Measurements from ENCODE around the gene YLPM1.
"Not testable (repeated sequence)": the region's sequence is repeated elsewhere in the genome, so short reads cannot be mapped to it uniquely, and the experiment has no call there.

The YLPM1 gene

GRCh38 chr14:74762917-74763802, at the start of gene YLPM1:
Gene YLPM1, plus strand, starts transcription at chr14:74763316. Its CDS starts 174 bp downstream, at chr14:74763490.
- DNase-seq = peak; percentile 93

DNA sequence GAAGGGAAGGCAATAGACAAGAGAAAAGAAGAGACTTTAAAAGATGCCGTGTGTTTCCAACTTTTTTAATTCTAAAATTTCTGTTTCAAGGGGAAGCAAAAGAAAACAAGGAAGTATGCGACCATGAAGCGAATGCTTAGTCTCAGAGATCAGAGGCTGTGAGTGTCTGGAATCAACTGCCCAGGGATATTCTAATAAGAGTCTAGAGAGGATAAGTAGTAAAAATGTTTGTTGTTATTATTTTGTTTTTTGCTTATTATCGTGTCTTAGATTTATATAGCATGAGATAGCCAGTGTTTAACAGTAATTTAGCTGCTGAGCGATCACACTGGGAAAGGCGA, 49.8 kb upstream of the YLPM1 start:
- DNase-seq = no peak

DNA sequence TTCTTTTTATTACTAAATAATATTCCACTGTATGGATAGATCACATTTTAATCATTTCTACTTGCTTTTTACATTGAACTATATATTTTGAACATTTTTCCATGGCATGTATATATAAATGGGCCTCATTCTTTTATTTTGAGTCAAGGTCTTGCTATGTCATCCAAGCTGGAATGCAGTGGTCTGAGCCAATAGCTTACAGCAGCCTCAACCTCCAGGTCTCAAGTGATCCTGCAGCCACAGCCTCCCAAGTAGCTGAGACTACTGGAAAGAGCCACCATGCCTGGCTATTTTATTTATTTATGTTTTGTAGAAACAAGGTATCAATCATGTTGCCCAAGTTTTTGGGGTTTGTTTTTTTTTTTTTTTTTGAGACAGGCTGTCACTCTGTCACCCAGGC, 42.6 kb upstream of the YLPM1 start:
- DNase-seq = no peak

- no peak for DNase-seq
Measured at GRCh38 chr14:74723134-74723533, 40.0 kb upstream of the YLPM1 start.

DNA sequence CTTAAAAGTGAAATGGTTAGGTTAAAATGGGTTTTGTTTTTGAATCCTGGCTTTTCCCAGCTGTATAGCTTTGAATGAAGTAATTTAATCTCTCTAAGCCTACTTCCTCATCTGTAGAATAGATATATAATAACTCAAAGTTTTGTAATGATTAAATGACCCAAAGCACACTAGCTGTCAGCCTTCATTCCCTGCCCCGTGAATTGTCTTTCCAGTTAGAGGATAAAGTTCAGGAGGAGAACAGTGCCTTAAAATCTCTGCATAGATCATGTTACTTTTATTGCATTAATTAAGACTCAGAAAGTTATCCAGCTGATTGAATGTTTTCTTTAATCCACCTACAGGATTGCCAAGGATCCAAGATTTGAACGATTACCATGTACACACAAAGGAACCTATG, 30.7 kb upstream of the YLPM1 start:
- no peak for DNase-seq

- no peak for DNase-seq
Measured at GRCh38 chr14:74733221-74733620, 29.9 kb upstream of the YLPM1 start.

DNA sequence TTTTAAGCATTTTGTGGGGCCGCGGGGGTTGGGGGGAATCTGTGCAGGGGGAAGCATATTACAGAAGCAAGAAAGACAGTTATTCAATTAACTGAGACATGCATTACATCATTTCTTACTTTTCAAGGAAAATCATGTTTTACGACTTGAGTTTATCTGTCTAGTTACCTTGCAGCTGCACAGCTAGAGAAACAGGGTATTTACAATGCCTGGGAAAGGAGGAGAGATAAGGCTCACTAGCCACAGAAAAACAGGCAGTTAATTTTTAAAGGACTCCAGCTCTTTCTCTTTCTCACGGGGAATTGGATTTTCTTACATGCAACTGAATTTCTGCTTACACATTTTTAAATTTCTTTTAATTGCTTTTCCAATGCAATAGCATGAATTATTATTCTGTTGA, 28.0 kb upstream of the YLPM1 start:
- no peak for DNase-seq

DNA sequence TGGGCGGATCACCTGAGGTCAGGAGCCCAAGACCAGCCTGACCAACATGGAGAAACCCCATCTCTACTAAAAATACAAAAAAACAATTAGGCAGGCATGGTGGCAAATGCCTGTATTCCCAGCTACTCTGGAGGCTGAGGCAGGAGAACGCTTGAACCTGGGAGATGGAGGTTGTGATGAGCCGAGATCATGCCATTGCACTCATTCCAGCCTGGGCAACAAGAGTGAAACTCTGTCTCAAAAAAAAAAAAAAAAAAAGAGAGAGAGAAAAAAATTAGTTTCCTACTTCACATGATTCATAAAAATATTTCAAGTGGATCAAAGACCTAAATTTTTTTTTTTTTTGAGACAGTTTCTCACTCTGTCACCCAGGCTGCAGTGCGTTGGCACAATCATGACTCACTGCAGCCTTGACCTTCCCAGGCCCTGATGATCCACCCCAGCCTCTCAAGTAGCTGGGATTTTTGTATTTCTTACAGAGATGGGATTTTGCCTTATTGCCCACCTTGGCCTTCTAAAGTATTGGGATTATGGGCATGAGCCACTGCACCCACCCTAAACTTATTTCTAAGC, 25.3 kb upstream of the YLPM1 start:
- DNase-seq = no peak

GRCh38 chr14:74739293-74740030, 23.7 kb upstream of the YLPM1 start:
- DNase-seq = no peak

DNA sequence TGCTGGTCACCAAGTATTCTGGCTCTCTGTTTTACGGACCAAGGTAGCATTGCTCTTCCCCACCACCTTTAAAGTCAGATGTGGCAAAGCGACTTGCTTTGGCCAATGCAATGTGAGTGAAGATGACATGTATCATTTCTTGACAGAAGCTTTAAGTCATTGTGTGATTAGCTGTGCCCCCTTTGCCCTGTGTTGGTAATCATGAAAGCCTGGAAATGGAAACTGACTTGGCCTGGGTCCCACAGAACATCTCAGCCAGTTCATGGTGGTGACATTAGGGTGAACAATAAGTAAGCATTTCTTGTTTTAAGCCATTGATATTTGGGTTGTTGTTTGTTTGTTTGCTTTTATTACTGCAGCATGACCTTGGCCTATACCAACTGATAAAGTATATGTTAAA, 15.9 kb upstream of the YLPM1 start:
- no peak for DNase-seq

DNA sequence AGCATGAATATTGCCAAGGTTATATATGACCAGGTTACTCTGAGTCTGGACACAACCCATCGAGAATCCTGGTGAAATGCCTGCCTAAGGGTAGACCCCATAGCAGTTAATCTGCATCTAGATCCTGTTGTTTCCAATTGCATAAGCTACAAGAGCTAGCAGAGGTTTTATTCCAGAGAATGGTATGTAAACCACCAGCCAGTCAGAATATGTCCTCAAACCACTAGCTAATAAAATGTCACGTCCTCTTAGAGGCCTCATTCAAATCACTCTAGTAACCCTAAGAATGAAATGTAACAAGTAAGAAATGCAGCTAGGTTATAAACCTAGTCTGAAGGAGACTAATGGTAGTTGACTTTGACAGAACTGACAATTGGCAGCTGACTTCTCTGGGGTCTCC, 9.0 kb upstream of the YLPM1 start:
- DNase-seq = no peak

DNA sequence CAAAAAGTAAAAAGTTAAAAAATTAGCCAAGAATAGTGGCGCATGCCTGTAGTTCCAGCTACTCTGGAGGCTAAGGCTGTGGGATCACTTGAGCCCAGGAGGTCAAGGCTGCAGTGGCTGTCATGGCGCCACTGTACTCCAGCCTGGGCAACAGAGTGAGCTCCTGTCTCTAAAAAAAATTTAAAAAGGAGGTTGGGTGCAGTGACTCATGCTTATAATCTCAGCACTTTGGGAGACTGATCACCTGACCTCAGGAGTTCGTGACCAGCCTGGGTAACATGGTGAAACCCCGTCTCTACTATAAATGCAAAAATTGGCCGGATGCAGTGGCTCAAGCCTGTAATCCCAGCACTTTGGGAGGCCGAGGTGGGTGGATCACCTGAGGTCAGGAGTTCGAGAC, 8.2 kb upstream of the YLPM1 start:
- DNase-seq = no peak

- DNase-seq = no peak
Measured at GRCh38 chr14:74756326-74756725, 6.8 kb upstream of the YLPM1 start.

- not testable (repeated sequence) for DNase-seq
Measured at GRCh38 chr14:74758505-74758904, 4.6 kb upstream of the YLPM1 start.

DNA sequence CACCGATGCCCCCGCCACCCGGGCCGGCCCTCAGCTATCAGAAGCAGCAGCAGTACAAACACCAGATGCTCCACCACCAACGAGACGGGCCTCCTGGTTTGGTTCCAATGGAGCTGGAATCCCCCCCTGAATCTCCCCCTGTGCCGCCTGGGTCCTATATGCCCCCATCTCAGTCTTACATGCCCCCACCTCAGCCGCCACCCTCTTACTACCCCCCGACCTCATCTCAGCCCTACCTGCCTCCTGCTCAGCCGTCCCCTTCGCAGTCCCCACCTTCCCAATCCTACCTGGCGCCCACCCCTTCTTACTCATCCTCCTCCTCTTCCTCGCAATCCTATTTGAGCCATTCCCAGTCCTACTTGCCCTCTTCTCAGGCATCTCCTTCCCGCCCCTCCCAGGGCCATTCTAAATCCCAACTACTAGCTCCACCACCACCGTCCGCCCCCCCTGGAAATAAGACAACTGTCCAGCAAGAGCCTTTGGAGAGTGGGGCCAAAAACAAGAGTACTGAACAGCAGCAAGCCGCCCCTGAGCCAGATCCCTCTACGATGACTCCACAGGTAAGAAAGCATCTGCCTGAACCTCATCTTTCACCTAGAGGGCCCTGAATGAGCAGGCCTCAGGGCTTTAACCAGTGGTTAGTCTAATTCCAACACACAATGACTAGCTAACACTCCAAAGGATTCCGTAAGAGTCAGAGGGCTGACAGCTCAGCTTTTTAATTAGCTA, 851 bp downstream of the YLPM1 start:
- DNase-seq = no peak

DNA sequence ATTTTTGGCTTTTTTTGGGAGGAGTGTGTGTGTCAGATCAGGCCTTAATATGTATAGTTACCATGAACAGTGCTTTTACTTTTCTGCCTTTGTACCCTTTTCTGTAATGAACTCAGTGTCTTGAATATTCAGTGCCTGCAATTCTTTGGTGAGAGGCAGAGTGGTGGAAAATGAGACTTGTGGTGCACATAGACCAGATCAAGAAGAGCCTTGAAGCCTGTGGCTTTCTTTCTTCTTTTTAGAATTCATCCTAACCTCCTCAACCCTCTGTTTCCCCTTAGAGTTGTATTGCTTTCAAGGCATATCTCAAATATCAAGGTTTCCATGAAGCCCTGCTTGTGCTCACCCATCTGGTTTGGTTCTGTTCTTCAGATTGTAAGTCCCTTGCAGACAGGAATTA, 2.6 kb downstream of the YLPM1 start:
- DNase-seq = no peak

DNA sequence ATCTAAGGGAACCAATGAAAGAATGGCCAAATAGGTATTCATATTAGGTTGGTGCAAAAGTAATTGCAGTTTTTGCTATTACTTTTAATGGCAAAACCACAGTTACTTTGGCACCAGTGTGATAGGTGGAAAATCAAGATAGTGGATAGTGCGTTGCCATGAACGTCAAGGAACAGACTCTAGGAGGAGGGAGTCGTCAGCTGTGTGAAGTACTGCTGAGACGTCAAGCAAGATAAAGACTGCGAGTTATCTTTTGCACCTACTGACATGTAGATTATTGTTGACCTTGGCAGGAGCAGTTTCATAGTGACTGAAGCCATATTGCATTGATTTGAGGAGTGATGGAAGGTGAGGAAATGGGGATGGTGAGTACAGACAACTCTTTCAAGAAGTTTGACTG, 8.3 kb downstream of the YLPM1 start:
- no peak for DNase-seq

DNA sequence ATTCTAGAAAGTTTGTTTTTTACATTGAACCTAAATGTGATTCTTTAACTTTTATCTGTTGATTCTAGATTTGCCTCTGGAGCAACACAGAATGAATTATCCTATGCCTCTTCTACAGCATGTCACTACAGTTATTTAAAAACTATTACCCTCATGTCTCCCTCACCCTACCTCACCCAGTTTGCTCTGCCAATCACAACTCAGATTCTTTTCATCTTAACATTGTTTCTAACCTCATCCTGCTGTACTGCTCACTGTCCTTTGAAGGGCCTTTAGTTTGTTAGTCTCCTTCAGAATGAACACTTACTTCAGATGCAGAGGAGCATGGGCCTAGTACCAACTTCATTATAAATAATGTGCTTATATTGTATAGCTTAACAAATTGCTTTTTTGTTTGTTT, 21.5 kb downstream of the YLPM1 start:
- DNase-seq = no peak

GRCh38 chr14:74785056-74785613, 22.0 kb downstream of the YLPM1 start:
- no peak for DNase-seq

GRCh38 chr14:74786796-74787315, 23.7 kb downstream of the YLPM1 start:
- DNase-seq = no peak

GRCh38 chr14:74792249-74793039, 29.3 kb downstream of the YLPM1 start:
- DNase-seq = no peak

Measured in NCI-H2081 treated with DMSO at 0.1 percent for 48 hours (cell line).